BJ (cell line): ENCODE data around the gene TCERG1. TPM values are rescaled to one million over a fixed set of nuclear protein-coding genes. Genes with fewer than 3 reads are reported as not detected.
A peak's percentile ranks its signal among the peaks of the same experiment; 100 is the strongest.

ENCODE experiments used
- CTCF ChIA-PET: fragments of 350-600 bp; formaldehyde crosslinking; extraction: SDS; loops from one replicate; lab custom pipeline; 2021; ENCODE audit warnings: antibody characterized with exemption, inconsistent platforms; lab: Yijun Ruan, JAX
- POLR2A ChIA-PET: fragments of 300-600 bp; sonication (Branson Sonifier 250); formaldehyde crosslinking; extraction: SDS; loops from one replicate; lab custom pipeline; 2021; ENCODE audit warnings: antibody characterized with exemption; lab: Charles Lee
- DNase-seq: peaks from one replicate; pipeline ENCODE4 v3.0.0-alpha.2; 2011; ENCODE audit warnings: low read depth
- H3K27me3 ChIP-seq: 2 replicates; pipeline ENCODE4 v1.6.0; 2011; ENCODE audit warnings: low read length; ENCODE audit not compliant: control insufficient read depth, insufficient read depth
- H3K36me3 ChIP-seq: 2 replicates; pipeline ENCODE4 v1.5.1; 2011; ENCODE audit warnings: low read length; ENCODE audit not compliant: control insufficient read depth, insufficient read depth
- H3K4me3 ChIP-seq: 2 replicates; pipeline ENCODE4 v1.5.1; 2011; ENCODE audit warnings: low read depth, mild to moderate bottlenecking, control low read depth, low read length
- polyA plus RNA-seq: library from polyadenylated mRNA; depleted of rRNA; stranded (reverse); fragments of >200 nt; gene quantifications from 2 replicates; pipeline ENCODE4 v1.2.3, GENCODE V29; 2011
- TF ChIP-seq, protein P1 (sequence below): IDR thresholded peaks from 2 replicates; pipeline ENCODE4 v1.5.1; 2011; ENCODE audit warnings: low read depth, mild to moderate bottlenecking, control low read depth, inconsistent platforms, low read length, moderate library complexity; ENCODE audit not compliant: insufficient read depth

The TCERG1 gene
- polyA plus RNA-seq, 1 experiment: 35.9 TPM

DNA sequence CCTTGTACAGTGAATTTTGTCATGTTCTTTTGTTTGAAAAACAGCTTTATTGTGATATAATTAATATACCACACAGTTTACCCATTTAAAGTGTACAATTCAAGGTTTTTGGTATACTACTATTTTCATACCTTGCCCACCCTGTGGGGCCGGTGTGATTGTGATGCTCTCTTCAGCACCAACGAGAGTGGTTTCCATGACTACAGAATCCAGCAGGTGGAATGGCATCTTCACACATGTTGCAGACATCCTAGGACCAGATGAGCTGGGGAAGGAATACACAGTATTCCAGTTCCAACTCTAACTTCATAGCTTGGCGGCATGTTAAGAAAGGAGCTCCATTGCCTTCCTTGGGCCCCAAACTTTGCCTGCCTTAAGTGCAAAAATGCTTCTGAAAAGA is 76.6 kb downstream of the TCERG1 start:
- no peaks in the 10 kb centered on the region; the same call in 1 of the 2 replicates for H3K27me3 ChIP-seq
- ChIA-PET CTCF (interaction anchor here (0.6 to 2.3 kb wide), 3 partner anchors 10 to 517 kb away, joined by 3 to 11 read pairs (median 6); no protein-coding TSS in a partner anchor), POLR2A (interaction anchor here (0.6 kb wide), 1 partner anchor 10 kb away, joined by 3 read pairs; no protein-coding TSS in a partner anchor)
- H3K36me3 ChIP-seq: no peaks in the 10 kb centered on the region
- no peak overlapping the region for H3K4me3 ChIP-seq
- no peak for DNase-seq
- TF ChIP-seq, protein P1, sequence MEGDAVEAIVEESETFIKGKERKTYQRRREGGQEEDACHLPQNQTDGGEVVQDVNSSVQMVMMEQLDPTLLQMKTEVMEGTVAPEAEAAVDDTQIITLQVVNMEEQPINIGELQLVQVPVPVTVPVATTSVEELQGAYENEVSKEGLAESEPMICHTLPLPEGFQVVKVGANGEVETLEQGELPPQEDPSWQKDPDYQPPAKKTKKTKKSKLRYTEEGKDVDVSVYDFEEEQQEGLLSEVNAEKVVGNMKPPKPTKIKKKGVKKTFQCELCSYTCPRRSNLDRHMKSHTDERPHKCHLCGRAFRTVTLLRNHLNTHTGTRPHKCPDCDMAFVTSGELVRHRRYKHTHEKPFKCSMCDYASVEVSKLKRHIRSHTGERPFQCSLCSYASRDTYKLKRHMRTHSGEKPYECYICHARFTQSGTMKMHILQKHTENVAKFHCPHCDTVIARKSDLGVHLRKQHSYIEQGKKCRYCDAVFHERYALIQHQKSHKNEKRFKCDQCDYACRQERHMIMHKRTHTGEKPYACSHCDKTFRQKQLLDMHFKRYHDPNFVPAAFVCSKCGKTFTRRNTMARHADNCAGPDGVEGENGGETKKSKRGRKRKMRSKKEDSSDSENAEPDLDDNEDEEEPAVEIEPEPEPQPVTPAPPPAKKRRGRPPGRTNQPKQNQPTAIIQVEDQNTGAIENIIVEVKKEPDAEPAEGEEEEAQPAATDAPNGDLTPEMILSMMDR: no peak

DNA sequence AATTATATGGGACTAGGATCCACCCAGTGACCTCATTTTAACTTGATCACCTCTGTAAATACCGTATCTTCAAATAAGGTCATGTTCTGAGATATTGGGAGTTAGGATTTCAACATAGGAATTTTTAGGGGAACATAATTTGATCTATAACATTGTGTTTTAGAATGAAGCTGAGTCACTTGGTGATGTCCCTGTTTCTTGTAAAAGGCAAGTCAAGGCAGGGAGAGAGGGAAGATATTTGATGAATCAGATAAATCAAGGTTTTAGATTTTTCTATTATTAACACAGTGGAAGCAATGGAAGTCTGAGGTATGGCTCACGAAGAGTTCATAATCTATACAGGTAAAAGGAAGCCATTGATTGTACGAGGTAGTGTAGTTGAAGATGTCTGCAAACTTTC is 80.7 kb downstream of the TCERG1 start:
- ChIA-PET POLR2A (no interaction called here), CTCF (interaction anchor here (1.1 to 2.8 kb wide), 3 partner anchors 10 to 439 kb away, joined by 4 to 11 read pairs (median 6); partner anchors contain the start of gene GPR151)
- H3K4me3 ChIP-seq: no peak overlapping the region
- H3K27me3 ChIP-seq: no peaks in the 10 kb centered on the region; the same call in 1 of the 2 replicates
- no peak for DNase-seq
- no peaks in the 10 kb centered on the region for H3K36me3 ChIP-seq
- TF ChIP-seq, protein P1: no peak

DNA sequence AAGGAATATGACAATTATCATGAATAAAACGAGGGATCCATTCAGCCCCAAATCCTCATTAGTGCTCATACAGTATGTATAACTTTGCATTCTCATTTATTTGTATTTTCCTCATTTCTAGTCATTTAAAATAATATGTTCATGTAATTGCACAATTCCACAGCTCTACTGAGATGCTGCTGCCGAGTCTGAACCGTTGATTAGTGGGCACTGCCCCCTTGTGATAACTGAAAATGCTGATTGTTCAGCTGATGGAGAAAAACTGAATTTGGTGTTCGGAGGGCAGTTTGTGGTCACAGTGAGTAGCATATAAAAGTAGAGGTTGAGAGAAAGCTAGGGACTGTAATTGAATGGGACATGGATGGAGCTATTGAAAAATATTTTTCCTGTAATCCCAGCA is 81.1 kb downstream of the TCERG1 start:
- TF ChIP-seq, protein P1: 0 out of 2 replicates have a peak, but pooled peaks have one; percentile 3
- ChIA-PET POLR2A (no interaction called here), CTCF (interaction anchor here (0.7 to 2.8 kb wide), 3 partner anchors 11 to 438 kb away, joined by 4 to 11 read pairs (median 4); no protein-coding TSS in a partner anchor)
- H3K4me3 ChIP-seq: no peak overlapping the region
- H3K27me3 ChIP-seq: no peaks in the 10 kb centered on the region; the same call in 1 of the 2 replicates
- DNase-seq: no peak
- H3K36me3 ChIP-seq: no peaks in the 10 kb centered on the region

DNA sequence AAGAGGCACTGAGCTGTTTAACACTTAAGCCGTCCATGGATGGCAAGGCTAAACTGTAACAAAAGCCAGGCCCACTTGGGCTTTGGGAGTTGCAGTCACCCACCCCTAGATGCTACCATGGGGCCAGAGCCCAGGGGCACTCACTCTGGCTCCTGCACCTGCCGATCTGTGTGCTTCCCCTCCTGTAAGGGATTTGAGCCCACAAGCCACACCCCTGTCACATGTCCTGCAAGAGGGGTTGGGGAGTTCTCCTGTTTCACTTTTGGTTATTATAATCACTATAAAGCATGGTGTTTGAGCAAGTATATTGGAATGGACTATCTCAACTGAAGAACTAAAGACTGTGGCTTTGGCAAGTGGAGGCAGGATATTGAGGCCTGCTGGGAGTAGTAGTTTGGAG is 82.9 kb downstream of the TCERG1 start:
- ChIA-PET CTCF (interaction anchor here (0.8 to 7.3 kb wide), 6 partner anchors 9 to 661 kb away, joined by 3 to 130 read pairs (median 8); no protein-coding TSS in a partner anchor), POLR2A (no interaction called here)
- Histone ChIP-seq H3K4me3 (no peak overlapping the region), H3K36me3 (no peaks in the 10 kb centered on the region), H3K27me3 (no peaks in the 10 kb centered on the region; the same call in 1 of the 2 replicates)
- TF ChIP-seq, protein P1: no peak
- DNase-seq: no peak

DNA sequence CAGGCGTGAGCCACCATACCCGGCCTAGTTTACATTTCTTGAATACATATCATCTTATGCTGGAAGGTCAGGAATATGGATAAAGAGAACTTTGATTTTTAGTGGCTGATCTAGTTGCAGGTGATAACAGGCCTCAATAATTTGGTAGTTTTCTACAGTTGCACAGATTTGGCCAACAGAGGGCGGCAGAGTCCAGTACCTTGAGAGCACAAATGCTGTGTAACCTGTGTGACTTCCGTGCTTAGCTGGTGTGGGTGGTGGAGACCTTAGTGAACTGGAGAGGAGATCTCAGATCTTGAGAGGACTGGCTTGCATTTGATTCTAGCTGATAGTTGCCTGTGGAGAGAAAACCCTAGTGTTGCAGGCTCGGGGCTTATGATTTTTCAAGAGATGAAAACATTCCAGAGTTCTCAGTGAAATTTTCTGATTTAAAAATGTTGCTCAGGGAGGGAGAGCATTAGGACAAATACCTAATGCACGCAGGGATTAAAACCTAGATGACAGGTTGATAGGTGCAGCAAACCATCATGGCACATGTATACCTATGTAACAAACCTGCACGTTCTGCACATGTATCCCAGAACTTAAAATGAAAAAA is 86.2 kb downstream of the TCERG1 start:
- Histone ChIP-seq H3K36me3 (no peaks in the 10 kb centered on the region), H3K27me3 (0 out of 2 replicates have a peak, but pooled peaks cover 2% of the 10 kb centered on the region), H3K4me3 (no peak overlapping the region)
- TF ChIP-seq, protein P1: peak; percentile 90
- POLR2A ChIA-PET: interaction anchor here (0.5 kb wide), 1 partner anchor 429 kb away, joined by 3 read pairs; no protein-coding TSS in a partner anchor
- CTCF ChIA-PET: interaction anchor here (0.6 to 7.3 kb wide), 22 partner anchors 9 to 655 kb away, joined by 3 to 130 read pairs (median 4); no protein-coding TSS in a partner anchor
- DNase-seq: no peak
